ENCODE data around the gene PMAIP1. TPM values are rescaled to one million over a fixed set of nuclear protein-coding genes. Genes with fewer than 3 reads are reported as not detected.

The PMAIP1 gene
- total and polyA plus RNA-seq, 2 of the 8 experiments (the other 6 are each of a cell fraction or from before 2014, with no cell fraction given): 51.7 to 84.1 TPM

DNA sequence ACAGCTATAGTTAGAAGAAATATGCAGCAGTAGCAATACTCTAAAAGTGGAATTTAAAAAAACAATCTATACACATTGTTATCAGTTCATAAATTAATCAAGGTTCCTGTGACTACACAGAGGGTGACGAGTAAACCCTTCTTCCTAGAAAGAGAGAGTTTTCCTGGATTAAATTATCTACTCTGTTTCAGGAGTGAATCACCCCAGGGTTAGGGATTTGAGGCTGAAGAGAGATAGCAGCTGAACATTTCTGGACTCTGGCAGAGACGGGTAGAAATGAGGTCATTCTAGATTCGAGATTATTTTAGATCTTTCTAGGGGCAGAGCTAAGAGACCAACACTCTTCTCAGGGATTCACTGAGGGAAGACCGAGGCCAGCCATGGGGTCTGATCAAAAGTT is 38.8 kb upstream of the PMAIP1 start:
- H3K18ac ChIP-seq (ENCODE audit: extremely low read depth, low read length): no peak overlapping the region; the same call in 1 of the 2 replicates
- peaks cover 0 to 21% (median 8%) of the 10 kb centered on the region in 4 experiments; a peak in 6 of 7 replicates for H3K4me1 ChIP-seq (replicated peaks in 1 of 4; ENCODE audit: control insufficient read depth in 3 of 4, insufficient read depth in 4 of 4, low read length in 3 of 4)
- no peak overlapping the region for H2AK5ac ChIP-seq (ENCODE audit: low read depth, low read length)
- H2BK20ac ChIP-seq (ENCODE audit: low read length): no peak overlapping the region
- no peak overlapping the region for H3K4ac ChIP-seq (replicated peaks; ENCODE audit: insufficient read length, low read depth, low read length)
- no peak overlapping the region for H4K5ac ChIP-seq (ENCODE audit: insufficient read length, low read depth, low read length)
- FAIRE-seq: no peak
- H3K23me2 ChIP-seq (ENCODE audit: low read depth, low read length): no peaks in the 10 kb centered on the region
- no peaks in the 10 kb centered on the region for H3K79me2 ChIP-seq (ENCODE audit: control insufficient read depth in 1 of 2, insufficient read depth in 2 of 2, low read length in 2 of 2)
- no peak overlapping the region for H3K56ac ChIP-seq (replicated peaks; ENCODE audit: insufficient read length, low read depth, low read length)
- no peak overlapping the region for H3K4me3 ChIP-seq (ENCODE audit: extremely low read depth in 1 of 4, insufficient read depth in 2 of 4, low read depth in 3 of 4, low read length in 4 of 4)
- H3K79me1 ChIP-seq (ENCODE audit: low read depth, low read length): no peaks in the 10 kb centered on the region
- H3K9ac ChIP-seq (replicated peaks in 1 of 4; ENCODE audit: extremely low read depth in 1 of 4, low read depth in 3 of 4, low read length in 3 of 4): no peak overlapping the region
- no peak overlapping the region for H2AFZ ChIP-seq (ENCODE audit: low read length)
- no peak for DNase-seq (ENCODE audit: low read depth in 1 of 2, low spot score in 2 of 2)
- no peaks in the 10 kb centered on the region for H3K27me3 ChIP-seq (replicated peaks in 1 of 4; ENCODE audit: control insufficient read depth in 3 of 4, extremely low read depth in 1 of 4, insufficient read depth in 3 of 4, low read length in 3 of 4)
- no peak overlapping the region for H2BK5ac ChIP-seq (ENCODE audit: low read depth, low read length)
- H3K23ac ChIP-seq (ENCODE audit: insufficient read length): no peak overlapping the region
- H4K91ac ChIP-seq (replicated peaks; ENCODE audit: insufficient read length, low read length): no peak overlapping the region
- H3K9me3 ChIP-seq (ENCODE audit: insufficient read depth in 2 of 2, low read depth in 1 of 2, low read length in 1 of 2): no peaks in the 10 kb centered on the region
- POLR2A ChIA-PET (ENCODE audit: partially characterized antibody): interaction anchor here (1.2 to 3.9 kb wide), 3 partner anchors 10 to 39 kb away, joined by 3 to 30 read pairs (median 3); partner anchors contain the start of gene PMAIP1
- H2BK120ac ChIP-seq (replicated peaks; ENCODE audit: low read depth, low read length): no peak overlapping the region
- H3K4me2 ChIP-seq (ENCODE audit: insufficient read depth in 1 of 2, low read depth in 2 of 2, low read length in 2 of 2): no peak overlapping the region
- WGBS, 2 experiments (ENCODE audit: extremely low coverage in 1 of 2, insufficient coverage in 1 of 2, insufficient read length in 1 of 2, insufficient replicate concordance in 2 of 2, low coverage in 1 of 2, low lambda C conversion rate in 2 of 2, missing lambda C conversion rate in 1 of 2): 91% methylated on average over 4 of the region's 4 CpGs; no CpG with 5 or more reads in 1 of the 2 experiments
- TF ChIP-seq SUZ12 (IDR thresholded peaks at IDR 0.05; ENCODE audit: low read length) (no peak), SP2 (IDR thresholded peaks at IDR 0.05; ENCODE audit: low read length) (no peak)
- H3K27ac ChIP-seq (ENCODE audit: low read depth, low read length): no peak overlapping the region
- no peaks in the 10 kb centered on the region for H3K36me3 ChIP-seq (ENCODE audit: control insufficient read depth in 2 of 4, insufficient read depth in 4 of 4, low read length in 3 of 4)
- CTCF ChIA-PET (ENCODE audit: partially characterized antibody): interaction anchor here (0.9 to 2.2 kb wide), 3 partner anchors 12 to 39 kb away, joined by 3 to 4 read pairs (median 3); partner anchors contain the start of gene PMAIP1
- no peak overlapping the region for H2BK12ac ChIP-seq (ENCODE audit: low read depth, low read length)
- no peak overlapping the region for H4K8ac ChIP-seq (ENCODE audit: extremely low read depth, insufficient read depth, low read length)
- H3K14ac ChIP-seq (ENCODE audit: insufficient read length): no peak overlapping the region
- H4K20me1 ChIP-seq (replicated peaks in 1 of 2; ENCODE audit: control insufficient read depth in 1 of 2, insufficient read depth in 2 of 2, low read length in 2 of 2): no peaks in the 10 kb centered on the region
- H2BK15ac ChIP-seq (ENCODE audit: low read length): no peak overlapping the region
